Hematopoietic multipotent progenitor cell treated with erythropoietin and hydrocortisone succinate and interleukin-3 and kit ligand, for 4 days (in vitro differentiated cells): ENCODE measurements around the gene MAP3K14.
A peak's percentile ranks its signal among the peaks of the same experiment; 100 is the strongest.

Source experiments
- DNase-seq: peaks from one replicate; pipeline ENCODE4 v3.0.0-alpha.2; 2015

Gene MAP3K14

GRCh38 chr17:45218895-45219661 lies 97.7 kb downstream of the MAP3K14 start:
- DNase-seq, result peak; percentile 88
